ENCODE results near the gene ZNF784. TPM values are rescaled to one million over a fixed set of nuclear protein-coding genes. Genes with fewer than 3 reads are reported as not detected.

The ZNF784 gene
- total and polyA plus RNA-seq, 2 of the 13 experiments (the other 11 are each of a cell fraction or from before 2014, with no cell fraction given), result 4.1 to 4.2 TPM

DNA sequence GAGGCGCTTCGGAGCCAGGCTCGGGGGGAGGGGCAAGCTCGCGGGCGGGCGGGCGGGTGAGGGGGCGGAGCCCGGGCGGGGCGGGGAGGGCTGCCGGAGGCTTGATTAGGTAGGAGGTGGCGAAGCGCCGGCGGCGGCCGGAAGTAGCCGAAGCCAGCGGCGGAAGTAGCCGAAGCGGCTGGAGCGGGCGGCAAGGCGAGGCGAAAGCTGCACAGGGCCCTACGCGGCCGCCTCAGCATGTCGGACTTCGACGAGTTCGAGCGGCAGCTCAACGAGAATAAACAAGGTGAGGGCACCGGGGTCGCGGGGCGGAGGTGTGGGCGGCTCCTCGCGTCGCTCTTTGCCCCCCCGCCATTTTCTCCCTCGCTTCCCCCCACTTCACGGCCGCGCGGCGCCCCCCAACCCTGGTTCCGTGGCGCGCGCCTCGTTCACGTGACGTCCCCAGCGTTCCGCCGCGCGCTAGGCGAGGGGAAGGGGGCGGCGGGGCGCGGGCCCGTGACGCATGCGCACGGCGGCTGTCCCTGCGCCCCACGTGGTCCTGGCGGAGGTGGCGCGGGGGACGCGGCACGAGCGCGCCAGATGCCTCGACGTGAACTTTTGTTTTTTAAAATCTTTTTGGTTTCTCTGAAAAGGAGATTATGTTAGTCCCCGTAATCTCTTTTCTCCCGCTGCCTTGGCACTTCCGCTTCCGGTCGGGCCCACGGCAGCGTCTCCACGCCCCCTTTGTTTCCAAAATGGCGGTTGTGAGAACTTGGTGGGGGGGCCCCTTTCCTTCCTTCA, 30.7 kb upstream of the ZNF784 start, which contains the start of gene U2AF2 (continued):
- TF ChIP-seq KLF9 (CRISPR knock-in tag; IDR thresholded peaks at IDR 0.05; ENCODE audit: low read depth) (no peak), CENPX (CRISPR knock-in tag; IDR thresholded peaks at IDR 0.05) (no peak), CREM (IDR thresholded peaks at IDR 0.05) (no peak), CREM (CRISPR knock-in tag; IDR thresholded peaks at IDR 0.05) (no peak), SMAD9 (CRISPR knock-in tag; IDR thresholded peaks at IDR 0.05) (no peak), ZSCAN22 (CRISPR knock-in tag; IDR thresholded peaks at IDR 0.05) (no peak), ZNF33B (CRISPR knock-in tag; IDR thresholded peaks at IDR 0.05) (no peak; the same call in 1 of the 2 replicates), PLRG1 (conservative IDR thresholded peaks at IDR 0.05) (no peak), ZNF746 (CRISPR knock-in tag; IDR thresholded peaks at IDR 0.05) (no peak; the same call in 1 of the 2 replicates), TARDBP (CRISPR knock-in tag; IDR thresholded peaks at IDR 0.05) (no peak), MTA3 (CRISPR knock-in tag; IDR thresholded peaks at IDR 0.05) (no peak), KLF16 (CRISPR knock-in tag; IDR thresholded peaks at IDR 0.05) (0 out of 4 replicates have a peak, but pooled peaks of 1 of the 2 experiments have one; percentile 17), XRCC5 (optimal IDR thresholded peaks at IDR 0.05; ENCODE audit: low read length) (peak; percentile 20), PAWR (CRISPR knock-in tag; IDR thresholded peaks at IDR 0.05; ENCODE audit: borderline replicate concordance) (no peak), CBX5 (CRISPR knock-in tag; IDR thresholded peaks at IDR 0.05; ENCODE audit: borderline replicate concordance) (no peak), USF2 (IDR thresholded peaks at IDR 0.05; ENCODE audit: low read depth, low read length) (0 out of 2 replicates have a peak, but pooled peaks have one; percentile 26), USF2 (CRISPR knock-in tag; IDR thresholded peaks at IDR 0.05; ENCODE audit: borderline replicate concordance) (0 out of 2 replicates have a peak, but pooled peaks have one; percentile 21), ZNF317 (CRISPR knock-in tag; IDR thresholded peaks at IDR 0.05) (no peak), PRPF4 (IDR thresholded peaks at IDR 0.05; ENCODE audit: low read depth, low read length, poor library complexity, severe bottlenecking) (no peak), ZNF382 (CRISPR knock-in tag; IDR thresholded peaks at IDR 0.05; ENCODE audit: borderline replicate concordance) (no peak), ZNF292 (CRISPR knock-in tag; IDR thresholded peaks at IDR 0.05; ENCODE audit: borderline replicate concordance, low read depth) (no peak), ZNF891 (CRISPR knock-in tag; IDR thresholded peaks at IDR 0.05) (no peak), ZNF792 (CRISPR knock-in tag; IDR thresholded peaks at IDR 0.05) (peak; percentile 17; the same call in 1 of the 2 replicates), SRSF9 (IDR thresholded peaks at IDR 0.05; ENCODE audit: borderline replicate concordance, insufficient read depth, low read depth, low read length, poor library complexity, severe bottlenecking) (no peak), ZHX1 (CRISPR knock-in tag; IDR thresholded peaks at IDR 0.05; ENCODE audit: low read depth) (peak; percentile 59; the same call in 1 of the 2 replicates), SUZ12 (IDR thresholded peaks at IDR 0.05; ENCODE audit: low read depth, low read length) (no peak)
- TF ChIP-seq, protein P1, sequence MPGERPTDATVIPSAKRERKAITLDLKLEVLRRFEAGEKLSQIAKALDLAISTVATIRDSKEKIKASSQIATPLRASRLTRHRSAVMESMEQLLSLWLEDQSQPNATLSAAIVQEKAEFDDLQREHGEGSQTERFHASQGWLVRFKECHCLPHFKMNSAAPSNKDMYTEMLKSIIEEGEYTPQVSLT (CRISPR knock-in tag; IDR thresholded peaks at IDR 0.05; ENCODE audit: borderline replicate concordance, low read depth), result no peak

All from HepG2 (cell line).